ENCODE data around the gene RGCC. TPM values are rescaled to one million over a fixed set of nuclear protein-coding genes. Genes with fewer than 3 reads are reported as not detected.
"Not testable (repeated sequence)": the region's sequence is repeated elsewhere in the genome, so short reads cannot be mapped to it uniquely, and the experiment has no call there.

The RGCC gene
- total and polyA plus RNA-seq, 2 donors (not counting 3 experiments of a cell fraction or from before 2014, with no cell fraction given), result 112 to 138 TPM

GRCh38 chr13:41504657-41505056 is 47.3 kb downstream of the RGCC start:
- BruUV-seq (replicated peaks); dilution Hi-C loops (cut with MboI; ENCODE audit: extremely low pct_ligation_motif_present, low sequenced_read_pairs); H4K20me1 ChIP-seq (replicated peaks; ENCODE audit: control insufficient read depth, extremely low read depth, insufficient read depth, low read length); H3K36me3 ChIP-seq (ENCODE audit: control insufficient read depth in 2 of 2, extremely low read depth in 1 of 2, insufficient read depth in 2 of 2, low read length in 2 of 2); H2AFZ ChIP-seq (ENCODE audit: low read depth, low read length); H3K4me1 ChIP-seq (ENCODE audit: control insufficient read depth, extremely low read depth, insufficient read depth, low read length); H3K27ac ChIP-seq (ENCODE audit: insufficient read depth, low read depth, low read length); H3K9me3 ChIP-seq (replicated peaks; ENCODE audit: control insufficient read depth, insufficient read depth, low read length); H3K4me2 ChIP-seq (ENCODE audit: insufficient read depth, low read length); H3K79me2 ChIP-seq (ENCODE audit: control insufficient read depth, insufficient read depth, low read length); H3K9ac ChIP-seq (replicated peaks; ENCODE audit: extremely low read depth, insufficient read depth, low read length); H3K4me3 ChIP-seq (replicated peaks in 1 of 3; ENCODE audit: insufficient read depth in 1 of 3, low read depth in 1 of 3, low read length in 3 of 3); intact Hi-C loops (cut with micrococcal nuclease); FAIRE-seq; POLR2A ChIA-PET; H3K9me1 ChIP-seq (replicated peaks; ENCODE audit: control insufficient read depth, extremely low read depth, insufficient read depth, low read length); DNase-seq (ENCODE audit: low read depth, low spot score): not testable (repeated sequence)
- H3K27me3 ChIP-seq (ENCODE audit: control insufficient read depth in 2 of 2, insufficient read depth in 2 of 2, low read length in 2 of 2), result peaks cover 2 to 13% of the 10 kb centered on the region in 2 experiments
- CTCF ChIA-PET, result interaction anchor here (0.9 kb wide), 1 partner anchor 148 kb away, joined by 3 read pairs; no protein-coding TSS in a partner anchor

DNA sequence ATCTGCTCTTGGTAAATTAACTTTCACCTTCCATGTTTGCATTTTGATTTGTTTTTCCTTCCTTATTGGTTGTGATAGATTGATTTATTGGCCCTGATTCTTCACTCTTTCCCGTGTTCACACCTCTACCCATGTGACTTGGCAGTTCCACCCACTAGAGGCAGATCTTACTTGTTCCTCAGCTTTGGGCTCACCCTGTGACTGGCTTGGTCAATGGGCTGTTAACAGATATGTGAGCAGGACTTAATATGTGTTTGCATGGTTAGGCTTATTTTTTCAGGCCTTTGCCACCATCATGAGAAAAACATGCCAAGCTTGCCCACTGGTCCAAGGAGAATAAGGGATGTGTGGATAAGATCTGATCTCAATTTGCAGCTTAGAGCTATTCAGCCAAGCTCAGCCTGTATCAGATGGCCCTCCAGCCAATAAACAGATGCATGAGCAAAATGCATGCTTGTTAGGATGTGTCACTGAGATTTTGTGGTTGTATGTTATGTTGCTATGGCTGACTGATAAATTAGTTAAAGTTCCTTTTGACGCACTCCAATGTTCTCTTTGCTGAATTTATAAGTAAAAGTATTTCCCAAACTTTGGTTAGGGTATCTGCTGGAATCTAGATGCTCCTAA is 48.0 kb downstream of the RGCC start:
- Histone ChIP-seq H3K9ac (replicated peaks; ENCODE audit: extremely low read depth, insufficient read depth, low read length) (no peak overlapping the region), H3K4me1 (ENCODE audit: control insufficient read depth, extremely low read depth, insufficient read depth, low read length) (no peaks in the 10 kb centered on the region), H3K27me3 (ENCODE audit: control insufficient read depth in 2 of 2, insufficient read depth in 2 of 2, low read length in 2 of 2) (peaks cover 2 to 13% of the 10 kb centered on the region in 2 experiments), H4K20me1 (replicated peaks; ENCODE audit: control insufficient read depth, extremely low read depth, insufficient read depth, low read length) (no peaks in the 10 kb centered on the region), H3K4me3 (replicated peaks in 1 of 3; ENCODE audit: insufficient read depth in 1 of 3, low read depth in 1 of 3, low read length in 3 of 3) (no peak overlapping the region), H3K4me2 (ENCODE audit: insufficient read depth, low read length) (no peak overlapping the region), H3K27ac (ENCODE audit: insufficient read depth, low read depth, low read length) (no peak overlapping the region), H3K9me3 (replicated peaks; ENCODE audit: control insufficient read depth, insufficient read depth, low read length) (no peaks in the 10 kb centered on the region), H3K9me1 (replicated peaks; ENCODE audit: control insufficient read depth, extremely low read depth, insufficient read depth, low read length) (no peaks in the 10 kb centered on the region), H2AFZ (ENCODE audit: low read depth, low read length) (no peak overlapping the region), H3K36me3 (ENCODE audit: control insufficient read depth in 2 of 2, extremely low read depth in 1 of 2, insufficient read depth in 2 of 2, low read length in 2 of 2) (no peaks in the 10 kb centered on the region), H3K79me2 (ENCODE audit: control insufficient read depth, insufficient read depth, low read length) (no peaks in the 10 kb centered on the region)
- dilution Hi-C loops (cut with MboI; ENCODE audit: extremely low pct_ligation_motif_present, low sequenced_read_pairs) (no loop called here), intact Hi-C loops (cut with micrococcal nuclease) (no loop called here)
- ChIA-PET CTCF (no interaction called here), POLR2A (no interaction called here)
- no peak for DNase-seq (ENCODE audit: low read depth, low spot score)
- BruUV-seq (replicated peaks), result no TSS peak
- no peak for FAIRE-seq
- TF ChIP-seq FOS (IDR thresholded peaks at IDR 0.05; ENCODE audit: borderline replicate concordance, insufficient read depth, low read length), result no peak
- TF ChIP-seq EZH2 (IDR thresholded peaks at IDR 0.05; ENCODE audit: borderline replicate concordance, low read depth, low read length, severe bottlenecking), result no peak
- no peak for TF ChIP-seq MYC (IDR thresholded peaks at IDR 0.05; ENCODE audit: low read depth, low read length)
- TF ChIP-seq MAX (IDR thresholded peaks at IDR 0.05; ENCODE audit: insufficient read depth, insufficient read length), result no peak
- TF ChIP-seq JUN (IDR thresholded peaks at IDR 0.05; ENCODE audit: borderline replicate concordance, insufficient read depth, insufficient read length, low read depth), result no peak
- no peak for TF ChIP-seq GATA2 (IDR thresholded peaks at IDR 0.05; ENCODE audit: insufficient read depth, insufficient read length, low read depth, low read length)
- TF ChIP-seq POLR2AphosphoS5 (IDR thresholded peaks at IDR 0.05; ENCODE audit: insufficient read depth, low read depth, low read length), result no peak
- TF ChIP-seq CTCF (IDR thresholded peaks at IDR 0.05; ENCODE audit: extremely low read depth in 1 of 2, insufficient read depth in 1 of 2, low read depth in 1 of 2, low read length in 2 of 2), result no peak
- TF ChIP-seq POLR2A (IDR thresholded peaks at IDR 0.05; ENCODE audit: low read depth, low read length), result no peak
